WTC11 (cell line): ENCODE data around the gene G3BP2.

Experiments
- ATF3 ChIP-seq: sonication (generic); formaldehyde crosslinking; conservative IDR thresholded peaks from 2 replicates; pipeline ENCODE4 v1.8.1; 2022; ENCODE audit warnings: mild to moderate bottlenecking, missing genetic modification reagents
- CTCF ChIP-seq: fragments of 200-600 bp; IDR thresholded peaks from 2 replicates; pipeline ENCODE4 v1.8.0; 2022; ENCODE audit warnings: antibody characterized with exemption
- HMGXB4 ChIP-seq: sonication (generic); formaldehyde crosslinking; IDR thresholded peaks from 2 replicates; pipeline ENCODE4 v1.8.1; 2023; ENCODE audit warnings: mild to moderate bottlenecking, moderate library complexity, missing genetic modification reagents
- JUN ChIP-seq: sonication (generic); formaldehyde crosslinking; IDR thresholded peaks from 2 replicates; pipeline ENCODE4 v1.8.0; 2023; ENCODE audit warnings: mild to moderate bottlenecking, missing genetic modification reagents
- TEAD4 ChIP-seq: sonication (generic); formaldehyde crosslinking; IDR thresholded peaks from 2 replicates; pipeline ENCODE4 v1.8.0; 2022; ENCODE audit warnings: mild to moderate bottlenecking, missing genetic modification reagents
- USF2 ChIP-seq: sonication (generic); formaldehyde crosslinking; IDR thresholded peaks from 2 replicates; pipeline ENCODE4 v1.8.1; 2023; ENCODE audit warnings: mild to moderate bottlenecking, missing genetic modification reagents, moderate library complexity
- ZNF232 ChIP-seq: sonication (generic); formaldehyde crosslinking; IDR thresholded peaks from 2 replicates; pipeline ENCODE4 v1.8.0; 2022; ENCODE audit warnings: mild to moderate bottlenecking, missing genetic modification reagents

- TF ChIP-seq CTCF (no peak), ZNF232 (no peak), USF2 (no peak), HMGXB4 (CRISPR knock-in tag) (no peak), TEAD4 (no peak), ATF3 (CRISPR knock-in tag) (no peak), JUN (CRISPR knock-in tag) (no peak)
Measured at GRCh38 chr4:75660491-75660890, 12.7 kb downstream of the G3BP2 start.
